Activated B cell treated with CpG ODN at 0.5 μM for 24 hours (primary cell): Measurements from ENCODE around the gene TRIML1. TPM values are rescaled to one million over a fixed set of nuclear protein-coding genes. Genes with fewer than 3 reads are reported as not detected.

Experiments
- ATAC-seq: fragments of 200-7000 bp; cut with Tn5 transposase; one replicate; pipeline ENCODE4 v1.10.0; 2021; ENCODE audit warnings: low read depth, mild to moderate bottlenecking, moderate library complexity
- CTCF ChIA-PET: fragments of 350-600 bp; sonication (Branson Sonifier 250); formaldehyde crosslinking; loops from one replicate; lab custom pipeline; 2021; ENCODE audit warnings: antibody characterized with exemption; lab: Charles Lee
- POLR2A ChIA-PET: fragments of 350-600 bp; sonication (Branson Sonifier 250); formaldehyde crosslinking; loops from one replicate; lab custom pipeline; 2021; ENCODE audit warnings: antibody characterized with exemption; lab: Charles Lee
- DNase-seq: peaks from one replicate; pipeline ENCODE4 v3.0.0; 2022
- H3K27ac Mint-ChIP-seq: one replicate; pipeline ENCODE4 v1.8.0; 2020; ENCODE audit warnings: mixed read lengths
- H3K27me3 Mint-ChIP-seq: one replicate; pipeline ENCODE4 v1.8.0; 2021; ENCODE audit warnings: mixed read lengths
- H3K36me3 Mint-ChIP-seq: one replicate; pipeline ENCODE4 v1.8.0; 2021; ENCODE audit warnings: low read depth, mixed read lengths
- H3K4me1 Mint-ChIP-seq: one replicate; pipeline ENCODE4 v1.8.0; 2021; ENCODE audit warnings: mixed read lengths
- H3K4me3 Mint-ChIP-seq: one replicate; pipeline ENCODE4 v1.8.0; 2020; ENCODE audit warnings: mild to moderate bottlenecking, mixed read lengths
- H3K9me3 Mint-ChIP-seq: one replicate; pipeline ENCODE4 v1.8.0; 2020; ENCODE audit warnings: mixed read lengths
- intact Hi-C: fragments of 100-400 bp; cut with micrococcal nuclease; formaldehyde crosslinking; loops from one replicate; pipeline ENCODE4 v1.15.1; 2024
- total RNA-seq: library from RNA; stranded (reverse); gene quantifications from 2 replicates; pipeline ENCODE4 v1.2.3, GENCODE V29; 2022
- TF ChIP-seq, protein P1 (sequence below): fragments of 200-600 bp; IDR thresholded peaks from one replicate; pipeline ENCODE4 v1.8.0; 2022; ENCODE audit warnings: antibody characterized with exemption, mild to moderate bottlenecking

Gene TRIML1
- total RNA-seq, 1 donor from 2014 or later, result not detected

DNA sequence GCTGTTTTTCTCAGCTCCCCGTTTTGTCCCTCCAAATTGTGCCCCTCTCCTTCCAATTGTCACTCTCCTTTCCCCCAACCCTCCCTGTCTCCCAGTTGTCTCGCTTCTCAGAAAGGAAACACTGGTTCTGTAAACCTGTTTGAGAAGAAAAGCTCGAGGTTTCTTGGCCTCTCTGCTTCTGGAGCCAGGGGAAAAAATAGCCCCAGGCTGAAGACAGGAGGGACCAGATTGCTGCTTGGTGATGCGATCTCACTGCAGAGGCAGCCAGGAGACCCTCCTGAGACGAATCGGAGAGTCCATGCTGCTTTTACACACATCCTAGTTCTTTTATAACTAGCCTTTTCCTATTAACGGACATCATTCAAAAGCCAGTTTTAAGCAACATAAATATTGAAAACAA is 21.2 kb downstream of the TRIML1 start:
- no peak for DNase-seq
- ATAC-seq, result no peak
- POLR2A ChIA-PET, result no interaction called here
- TF ChIP-seq, protein P1, sequence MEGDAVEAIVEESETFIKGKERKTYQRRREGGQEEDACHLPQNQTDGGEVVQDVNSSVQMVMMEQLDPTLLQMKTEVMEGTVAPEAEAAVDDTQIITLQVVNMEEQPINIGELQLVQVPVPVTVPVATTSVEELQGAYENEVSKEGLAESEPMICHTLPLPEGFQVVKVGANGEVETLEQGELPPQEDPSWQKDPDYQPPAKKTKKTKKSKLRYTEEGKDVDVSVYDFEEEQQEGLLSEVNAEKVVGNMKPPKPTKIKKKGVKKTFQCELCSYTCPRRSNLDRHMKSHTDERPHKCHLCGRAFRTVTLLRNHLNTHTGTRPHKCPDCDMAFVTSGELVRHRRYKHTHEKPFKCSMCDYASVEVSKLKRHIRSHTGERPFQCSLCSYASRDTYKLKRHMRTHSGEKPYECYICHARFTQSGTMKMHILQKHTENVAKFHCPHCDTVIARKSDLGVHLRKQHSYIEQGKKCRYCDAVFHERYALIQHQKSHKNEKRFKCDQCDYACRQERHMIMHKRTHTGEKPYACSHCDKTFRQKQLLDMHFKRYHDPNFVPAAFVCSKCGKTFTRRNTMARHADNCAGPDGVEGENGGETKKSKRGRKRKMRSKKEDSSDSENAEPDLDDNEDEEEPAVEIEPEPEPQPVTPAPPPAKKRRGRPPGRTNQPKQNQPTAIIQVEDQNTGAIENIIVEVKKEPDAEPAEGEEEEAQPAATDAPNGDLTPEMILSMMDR, result no peak
- no peaks in the 10 kb centered on the region for H3K4me1 Mint-ChIP-seq
- H3K27ac Mint-ChIP-seq, result no peak overlapping the region
- H3K27me3 Mint-ChIP-seq, result no peaks in the 10 kb centered on the region
- no peaks in the 10 kb centered on the region for H3K36me3 Mint-ChIP-seq
- intact Hi-C loops, result no loop called here
- H3K9me3 Mint-ChIP-seq, result peaks cover 14% of the 10 kb centered on the region
- CTCF ChIA-PET, result no interaction called here
- H3K4me3 Mint-ChIP-seq, result no peak overlapping the region

DNA sequence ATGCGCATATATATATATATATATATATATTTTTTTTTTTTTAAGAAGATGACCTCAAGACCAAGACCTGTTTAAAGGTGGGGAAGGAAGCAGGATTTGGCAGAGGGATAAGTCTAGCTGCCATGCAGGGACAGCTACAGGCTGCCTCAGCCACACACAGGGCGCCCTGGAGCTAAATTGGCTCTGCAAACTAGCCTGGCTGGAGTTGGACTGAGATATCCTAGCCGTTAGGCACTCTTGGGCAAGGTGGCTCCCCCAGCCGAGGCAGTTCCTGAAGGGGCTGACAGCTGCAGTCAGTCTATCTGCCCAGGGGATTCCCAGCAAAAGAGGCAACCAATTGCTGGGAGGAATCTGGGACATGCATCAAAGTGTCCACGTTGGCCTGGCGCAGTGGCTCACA is 21.9 kb downstream of the TRIML1 start:
- Mint-ChIP-seq H3K4me1 (no peaks in the 10 kb centered on the region), H3K36me3 (no peaks in the 10 kb centered on the region), H3K27ac (no peak overlapping the region), H3K4me3 (no peak overlapping the region), H3K27me3 (no peaks in the 10 kb centered on the region), H3K9me3 (peaks cover 14% of the 10 kb centered on the region)
- ChIA-PET CTCF (no interaction called here), POLR2A (no interaction called here)
- intact Hi-C loops, result no loop called here
- TF ChIP-seq, protein P1, result no peak
- ATAC-seq (no peak), DNase-seq (no peak)

DNA sequence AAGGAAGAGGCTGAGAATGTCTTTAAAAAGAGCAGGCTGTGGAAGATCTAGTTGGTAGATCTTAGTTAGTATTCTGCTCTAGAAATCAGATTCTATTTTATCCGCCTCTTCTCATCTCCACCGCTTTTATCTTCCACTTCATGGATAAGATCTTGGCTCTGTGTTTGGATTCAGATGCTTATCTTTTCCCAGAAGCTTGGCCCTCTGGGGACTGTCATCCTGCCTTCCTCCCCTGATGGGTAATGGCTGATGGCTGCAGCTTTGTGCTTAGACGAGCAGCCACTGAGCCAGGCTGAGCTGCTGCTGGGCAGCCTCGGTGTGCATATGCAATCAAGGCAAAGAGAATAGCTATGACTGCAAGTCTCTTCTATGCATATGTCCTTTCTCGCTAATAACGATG is 23.5 kb downstream of the TRIML1 start:
- Mint-ChIP-seq H3K4me1 (no peaks in the 10 kb centered on the region), H3K36me3 (no peaks in the 10 kb centered on the region), H3K27me3 (no peaks in the 10 kb centered on the region), H3K9me3 (peaks cover 17% of the 10 kb centered on the region), H3K4me3 (no peak overlapping the region), H3K27ac (no peak overlapping the region)
- intact Hi-C loops, result no loop called here
- CTCF ChIA-PET, result no interaction called here
- no peak for ATAC-seq
- POLR2A ChIA-PET, result no interaction called here
- TF ChIP-seq, protein P1, result no peak
- no peak for DNase-seq

DNA sequence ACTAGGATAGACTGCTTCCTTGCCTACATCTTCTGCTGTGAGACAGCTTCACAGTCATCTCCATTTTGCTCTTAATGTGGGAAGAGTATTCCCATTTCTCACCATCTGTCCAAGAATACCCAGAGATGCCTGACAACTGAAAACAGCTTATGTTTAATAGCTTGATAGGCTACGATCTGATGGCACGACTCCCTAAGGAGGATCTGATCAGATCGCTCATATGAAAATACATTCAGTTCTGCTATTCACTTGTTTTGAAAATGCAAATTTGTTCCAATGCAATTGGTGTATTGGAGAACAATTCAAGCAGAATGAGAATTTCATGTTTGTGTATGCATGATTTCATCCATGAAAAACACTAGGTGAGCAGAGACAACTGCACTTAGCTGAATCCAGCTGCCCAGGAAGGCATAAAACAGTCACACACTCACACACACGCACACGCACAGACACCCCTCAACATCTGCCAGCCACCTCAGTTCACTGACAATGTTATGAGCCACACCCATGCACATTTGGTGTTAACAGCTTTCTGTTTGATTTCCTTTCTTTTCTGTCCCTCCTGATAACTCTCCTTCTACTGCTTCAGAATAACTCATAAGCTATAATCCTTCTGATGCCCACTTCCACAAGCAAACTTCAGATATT is 29.6 kb downstream of the TRIML1 start:
- CTCF ChIA-PET, result no interaction called here
- Mint-ChIP-seq H3K36me3 (no peaks in the 10 kb centered on the region), H3K9me3 (peaks cover 5% of the 10 kb centered on the region), H3K4me3 (no peak overlapping the region), H3K4me1 (no peaks in the 10 kb centered on the region), H3K27ac (no peak overlapping the region), H3K27me3 (no peaks in the 10 kb centered on the region)
- intact Hi-C loops, result no loop called here
- DNase-seq, result no peak
- TF ChIP-seq, protein P1, result no peak
- ATAC-seq, result no peak
- POLR2A ChIA-PET, result no interaction called here

DNA sequence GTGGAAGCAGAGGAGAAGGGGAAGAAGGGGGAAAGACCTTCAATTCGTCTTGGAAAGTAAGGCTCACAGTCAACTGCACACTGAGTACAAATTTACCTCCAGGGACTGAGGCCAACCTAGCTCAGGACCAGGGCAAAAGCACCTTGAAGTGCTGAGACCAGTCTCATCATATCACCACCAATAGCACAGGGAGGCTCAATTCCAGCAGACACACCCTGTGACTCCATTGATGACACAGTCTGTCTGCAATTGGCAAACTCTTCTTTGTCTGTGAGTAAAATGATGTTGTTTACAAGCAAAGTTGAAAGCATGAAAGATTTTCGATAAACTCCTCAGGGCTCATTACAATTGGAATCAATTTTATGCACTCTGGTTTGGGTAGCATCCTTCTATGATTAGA is 32.3 kb downstream of the TRIML1 start:
- no peak overlapping the region for H3K4me3 Mint-ChIP-seq
- no peaks in the 10 kb centered on the region for H3K27me3 Mint-ChIP-seq

More for the DNA sequence above, 32.3 kb downstream of the TRIML1 start:
- no peak for ATAC-seq
- TF ChIP-seq, protein P1, result no peak
- intact Hi-C loops, result no loop called here
- DNase-seq, result no peak
- Mint-ChIP-seq H3K9me3 (peaks cover 3% of the 10 kb centered on the region), H3K4me1 (no peaks in the 10 kb centered on the region), H3K36me3 (no peaks in the 10 kb centered on the region), H3K27ac (no peak overlapping the region)
- ChIA-PET CTCF (no interaction called here), POLR2A (no interaction called here)
